LNCAP (cell line): ENCODE results near the gene MORF4L2.

Experiments used
- CTCF ChIP-seq: fragments of 450-650 bp; IDR thresholded peaks from 2 replicates; pipeline ENCODE4 v1.5.1; 2017; ENCODE audit warnings: mild to moderate bottlenecking

MORF4L2 gene

GRCh38 chrX:103651151-103651773 is 35.2 kb downstream of the MORF4L2 start:
- TF ChIP-seq CTCF: no peak

- no peak for TF ChIP-seq CTCF
Measured at GRCh38 chrX:103647630-103648029, 38.9 kb downstream of the MORF4L2 start.

- TF ChIP-seq CTCF: no peak
Measured at GRCh38 chrX:103644125-103644524, 42.4 kb downstream of the MORF4L2 start.

GRCh38 chrX:103640401-103641155 is 45.9 kb downstream of the MORF4L2 start:
- no peak for TF ChIP-seq CTCF

- TF ChIP-seq CTCF: no peak
Measured at GRCh38 chrX:103637604-103638338, 48.7 kb downstream of the MORF4L2 start.

- TF ChIP-seq CTCF: no peak
Measured at GRCh38 chrX:103635436-103635835, 51.1 kb downstream of the MORF4L2 start.

GRCh38 chrX:103631145-103631544 is 55.4 kb downstream of the MORF4L2 start:
- no peak for TF ChIP-seq CTCF
